Measurements from ENCODE around the gene FAM163A.

Gene FAM163A

DNA sequence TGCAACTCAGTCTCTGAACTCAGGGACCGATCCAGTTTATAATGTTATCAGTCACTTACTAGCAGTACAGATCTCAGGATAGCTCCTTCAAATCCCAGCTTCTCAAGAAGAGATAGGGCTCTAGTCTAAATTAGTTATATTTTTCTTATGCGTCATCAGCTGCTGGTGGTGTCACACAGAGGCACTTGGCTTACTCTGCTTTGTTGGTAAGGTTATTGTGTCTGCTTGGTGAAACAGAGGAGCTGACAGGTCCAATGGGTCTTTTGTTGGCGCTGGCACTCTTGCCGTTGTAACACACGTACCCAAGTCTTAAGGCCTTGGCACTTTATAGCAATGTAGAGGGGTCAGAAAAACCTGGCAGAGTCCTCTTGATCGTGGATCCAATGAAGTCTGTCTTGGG is 122.3 kb downstream of the FAM163A start:
- no peak for DNase-seq

Data from stimulated activated naive CD4-positive, alpha-beta T cell treated with Interleukin-2 at 50 U/mL for 16 hours (primary cell).